GM21786 (cell line): ENCODE results near the gene RAPGEF5.
A peak's percentile ranks its signal among the peaks of the same experiment; 100 is the strongest.

Experiments used
- ATAC-seq: cut with Tn5 transposase; IDR thresholded peaks from one replicate; pipeline ENCODE4 v1.9.1; 2021; ENCODE audit not compliant: unreplicated experiment

The RAPGEF5 gene

DNA sequence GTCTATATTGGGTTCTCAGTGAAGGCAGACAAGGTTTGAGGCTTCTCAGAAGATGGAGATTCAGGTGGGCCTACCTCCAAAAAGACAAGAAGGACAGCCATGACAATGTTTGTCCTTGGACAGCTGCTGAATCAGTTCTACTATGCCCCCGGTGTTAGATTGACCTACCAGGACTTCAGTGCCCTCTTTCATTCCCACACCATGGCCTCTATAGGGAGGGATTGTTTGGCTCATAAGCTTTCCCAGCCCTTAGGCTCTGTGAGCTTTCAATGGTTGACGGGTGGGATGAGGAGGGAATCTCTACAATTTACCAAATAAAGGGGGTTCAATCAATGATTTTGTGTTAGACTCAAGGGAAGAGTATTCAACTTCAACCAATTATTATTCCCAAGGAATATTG is 23.4 kb upstream of the RAPGEF5 start:
- ATAC-seq = no peak

- ATAC-seq = no peak
These were observed 21.4 kb upstream of the RAPGEF5 start for GRCh38 chr7:22378199-22378980.

DNA sequence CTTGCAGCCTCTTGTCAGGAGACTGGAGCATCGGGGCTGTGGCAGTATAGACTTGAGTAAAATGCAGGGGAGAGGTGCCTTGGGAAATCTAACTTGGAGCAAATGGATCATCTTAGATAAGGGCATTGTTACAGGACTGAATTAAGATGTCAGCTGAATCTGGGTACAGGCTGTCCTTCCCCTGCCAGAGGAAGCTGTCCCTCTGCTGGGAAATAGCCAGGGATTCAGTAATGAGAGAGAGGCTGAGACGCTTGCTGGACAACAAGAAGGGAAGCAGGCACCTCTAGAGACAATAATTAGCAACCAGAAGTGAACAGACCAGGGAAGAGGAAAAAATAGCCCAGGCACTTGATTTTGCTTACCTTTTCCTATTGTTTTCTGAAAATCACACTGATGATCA is 20.7 kb upstream of the RAPGEF5 start:
- ATAC-seq = no peak

GRCh38 chr7:22375359-22376048 is 18.6 kb upstream of the RAPGEF5 start:
- no peak for ATAC-seq

DNA sequence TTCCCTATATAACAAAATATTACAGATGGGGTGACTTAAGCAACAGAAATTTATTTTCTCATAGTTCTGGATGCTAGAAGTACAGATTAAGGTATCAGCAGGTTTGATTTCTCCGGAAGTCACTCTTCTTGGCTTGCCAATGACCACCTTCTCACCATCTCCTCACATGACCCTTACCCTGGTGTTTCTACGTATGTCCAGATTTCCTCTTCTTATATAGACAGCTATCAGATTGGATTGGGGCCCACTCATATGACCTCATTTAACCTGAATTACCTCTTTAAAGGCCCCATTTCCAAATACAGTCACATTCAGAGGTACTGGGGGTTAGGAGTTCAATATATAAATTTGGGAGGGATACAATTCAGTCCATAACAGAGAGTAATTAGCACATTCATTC is 17.0 kb upstream of the RAPGEF5 start:
- no peak for ATAC-seq

DNA sequence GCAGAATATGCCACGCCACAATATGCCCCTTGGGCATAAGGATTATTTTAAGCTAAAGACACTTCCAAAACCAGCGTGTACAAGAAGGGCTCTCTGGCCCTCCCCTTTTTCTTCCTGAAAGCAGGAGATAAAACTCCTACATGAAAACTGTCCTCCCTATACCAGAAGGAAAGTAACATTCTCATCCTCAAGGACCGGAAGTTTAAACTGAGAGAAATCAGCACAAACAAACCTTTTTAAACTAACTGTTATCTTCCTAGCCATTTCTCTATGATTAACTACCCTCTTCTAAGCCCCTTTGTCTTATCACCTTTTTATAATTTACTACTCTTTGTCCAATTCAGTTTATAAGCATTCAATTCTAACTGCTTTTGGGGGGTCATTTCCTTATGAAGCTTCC is 16.4 kb upstream of the RAPGEF5 start:
- no peak for ATAC-seq

DNA sequence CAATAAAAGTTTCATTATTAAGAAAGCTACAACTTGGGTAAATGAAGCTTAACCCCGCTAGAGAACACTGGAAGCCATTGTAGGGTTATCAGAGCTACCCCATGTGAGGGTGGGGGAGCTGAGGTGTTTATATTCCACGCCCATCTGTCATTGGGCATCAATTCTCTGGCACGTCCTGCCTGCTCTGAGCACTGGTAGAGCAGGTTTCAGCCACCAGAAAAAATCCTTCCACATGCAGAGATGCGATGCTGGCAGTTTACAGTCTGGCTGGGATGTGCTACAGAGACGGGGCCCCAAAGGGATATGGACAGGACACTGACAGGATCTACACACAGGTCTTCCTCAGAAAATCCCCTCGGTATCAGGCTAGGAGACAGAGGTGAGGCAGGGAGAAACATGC is 15.9 kb upstream of the RAPGEF5 start:
- no peak for ATAC-seq

- no peak for ATAC-seq
These were observed 14.9 kb upstream of the RAPGEF5 start for GRCh38 chr7:22371878-22372277.

DNA sequence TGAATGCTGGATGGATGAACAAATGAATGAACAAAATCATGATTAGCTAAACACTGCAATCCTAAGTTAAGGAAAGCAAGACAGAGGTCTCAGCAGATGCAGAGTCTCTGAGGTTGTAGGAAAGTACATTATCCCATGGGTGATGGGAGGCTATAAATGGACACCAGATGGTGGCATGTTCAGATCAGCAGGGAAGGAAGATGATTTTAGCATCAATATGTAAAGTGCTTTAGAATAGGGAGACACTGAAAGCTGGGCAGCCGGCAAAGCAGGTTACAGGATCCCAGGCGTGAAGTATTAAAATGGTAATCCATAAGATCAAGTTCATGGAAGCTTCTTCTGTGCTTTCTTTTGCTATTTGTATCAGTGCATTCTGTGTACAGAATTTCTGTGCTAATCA is 7.9 kb upstream of the RAPGEF5 start:
- ATAC-seq = no peak

DNA sequence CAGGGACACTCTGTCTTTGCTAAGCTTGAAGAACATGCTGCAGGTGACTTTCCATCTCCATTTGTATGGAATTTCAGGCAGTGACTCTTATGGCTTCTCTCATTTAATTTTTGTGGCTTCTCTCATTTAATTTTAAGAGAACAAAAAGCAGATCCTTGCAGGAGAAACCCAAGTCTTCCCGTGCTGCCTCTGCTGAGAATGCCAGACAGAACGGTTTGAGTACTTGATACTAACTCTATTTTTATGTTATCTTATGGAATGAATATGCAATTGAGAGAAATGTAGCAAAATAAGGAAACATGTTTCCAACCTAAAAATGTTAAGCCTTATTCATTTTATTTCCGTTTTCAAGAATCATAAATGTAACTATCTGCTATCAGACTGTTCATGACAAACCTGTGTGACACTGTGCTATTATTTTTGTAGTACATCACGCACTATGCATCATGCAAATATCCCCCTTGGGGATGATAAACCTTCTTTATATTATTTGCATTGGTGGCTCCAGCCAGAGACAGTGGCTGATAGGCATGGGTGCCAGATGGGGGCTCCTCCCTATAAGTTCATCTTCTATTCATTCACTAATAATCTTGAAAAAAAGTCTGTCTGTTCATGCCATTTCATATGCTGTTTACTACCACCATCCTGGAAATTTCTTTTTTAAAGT is 6.9 kb upstream of the RAPGEF5 start:
- no peak for ATAC-seq

DNA sequence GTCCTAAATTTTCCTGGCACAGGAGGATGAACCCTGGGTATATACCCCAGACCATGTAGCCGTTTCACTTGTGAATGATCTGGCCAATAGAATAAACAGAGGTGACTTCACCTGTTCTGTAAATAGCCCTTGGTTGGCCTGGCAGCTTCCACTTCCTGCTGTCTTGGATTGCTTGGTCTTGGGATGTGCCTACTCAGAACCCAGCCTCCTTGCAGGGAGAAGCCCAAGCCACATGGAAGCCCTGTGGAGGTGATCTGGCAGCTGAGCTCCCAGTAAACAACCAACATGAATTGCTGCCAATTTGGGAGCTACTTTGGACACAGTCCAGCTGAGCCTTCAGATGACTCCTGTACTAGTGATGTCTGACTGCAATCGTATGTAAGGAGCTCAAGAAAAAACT is 4.8 kb upstream of the RAPGEF5 start:
- no peak for ATAC-seq

GRCh38 chr7:22361320-22361719 is 4.4 kb upstream of the RAPGEF5 start:
- no peak for ATAC-seq

- ATAC-seq = no peak
These were observed 2.1 kb upstream of the RAPGEF5 start for GRCh38 chr7:22358820-22359697.

GRCh38 chr7:22357311-22358175 is 589 bp upstream of the RAPGEF5 start:
- no peak for ATAC-seq

GRCh38 chr7:22356010-22356691 is 803 bp downstream of the RAPGEF5 start:
- ATAC-seq = no peak

- ATAC-seq = no peak
These were observed 1.3 kb downstream of the RAPGEF5 start for GRCh38 chr7:22355620-22356009.

DNA sequence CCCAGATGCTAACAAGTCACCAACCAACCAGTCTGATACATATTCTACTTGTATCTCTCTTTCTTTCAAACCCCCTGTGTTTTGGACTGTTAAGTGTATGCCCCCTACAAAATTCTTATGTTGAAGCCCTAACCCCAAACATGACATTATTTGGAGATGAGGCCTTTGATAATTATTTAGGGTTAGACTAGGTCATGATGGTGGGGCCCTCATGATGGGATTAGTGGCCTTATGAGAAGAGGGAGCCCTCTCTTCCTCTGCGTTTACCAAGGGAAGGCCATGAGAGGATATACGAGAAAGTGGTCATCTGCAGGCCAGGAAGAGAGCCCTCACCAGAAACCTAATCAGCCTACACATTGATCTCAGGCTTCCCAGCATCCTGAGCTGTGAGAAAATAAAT is 2.5 kb downstream of the RAPGEF5 start:
- no peak for ATAC-seq

- ATAC-seq = no peak
These were observed 4.1 kb downstream of the RAPGEF5 start for GRCh38 chr7:22352887-22353286.

GRCh38 chr7:22351878-22352277 is 5.1 kb downstream of the RAPGEF5 start:
- ATAC-seq = no peak

DNA sequence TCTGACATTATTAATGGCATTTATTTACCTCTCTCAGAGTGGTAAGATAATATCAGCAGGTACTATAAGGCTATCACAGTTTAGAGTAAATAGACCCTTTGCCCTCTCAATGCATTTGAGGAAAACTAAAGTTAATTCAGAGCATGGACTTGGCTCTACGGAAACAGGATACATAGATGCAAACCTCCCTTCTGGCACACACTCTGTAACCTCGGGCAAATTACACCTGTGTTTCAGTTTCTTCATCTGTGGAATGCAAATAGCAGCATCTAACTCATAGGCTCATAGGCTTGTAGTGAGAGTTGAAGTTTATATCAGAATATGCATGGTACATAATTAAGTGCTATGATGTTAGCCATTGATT is 5.6 kb downstream of the RAPGEF5 start:
- ATAC-seq = peak; percentile 75
